K562 (cell line): ENCODE results near the gene MRPL54. TPM values are rescaled to one million over a fixed set of nuclear protein-coding genes. Genes with fewer than 3 reads are reported as not detected.

Source experiments
- ARID3A ChIP-seq: IDR thresholded peaks from 2 replicates; pipeline ENCODE4 v1.6.1; 2012; ENCODE audit warnings: low read depth, low read length, improper control_type of control experiment, borderline replicate concordance
- CCNT2 ChIP-seq: IDR thresholded peaks from 2 replicates; pipeline ENCODE4 v1.6.1; 2011; ENCODE audit warnings: borderline replicate concordance, low read depth, mild to moderate bottlenecking, moderate library complexity, mixed read lengths, low read length; ENCODE audit not compliant: insufficient read length; ENCODE audit errors: extremely low read depth
- EWSR1 ChIP-seq: fragments of 450-650 bp; IDR thresholded peaks from 2 replicates; pipeline ENCODE4 v1.6.1; 2018; ENCODE audit warnings: borderline replicate concordance, mild to moderate bottlenecking, low read depth, moderate library complexity; ENCODE audit not compliant: partially characterized antibody
- ID3 ChIP-seq, 2 experiments: fragments of 250-450 bp in 1 of 2; fragments of 450-650 bp in 1 of 2; sonication (Bioruptor Pico) in 1 of 2; IDR thresholded peaks; 2 replicates each; pipeline versions ENCODE4 v1.6.1 to v1.8.0; 2016 to 2021; ENCODE audit warnings: mild to moderate bottlenecking in 2 of 2, moderate library complexity in 2 of 2, missing compliant biosample characterization in 1 of 2, missing genetic modification characterization in 1 of 2
- MIER1 ChIP-seq: fragments of 450-650 bp; IDR thresholded peaks from 2 replicates; pipeline ENCODE4 v1.6.1; 2016; ENCODE audit warnings: antibody characterized with exemption, mild to moderate bottlenecking, low read depth
- SNRNP70 ChIP-seq: fragments of 200-400 bp; formaldehyde crosslinking; optimal IDR thresholded peaks from 2 replicates; pipeline ENCODE3; 2017; ENCODE audit warnings: low read depth, low read length
- TCF7 ChIP-seq: sonication (generic); IDR thresholded peaks from 2 replicates; pipeline ENCODE4 v1.6.1; 2016; ENCODE audit warnings: antibody characterized with exemption, borderline replicate concordance
- ZFP1 ChIP-seq: fragments of 450-650 bp; formaldehyde crosslinking; IDR thresholded peaks from 2 replicates; pipeline ENCODE4 v1.4.0; 2020; ENCODE audit warnings: mild to moderate bottlenecking, mixed read lengths
- polyA plus RNA-seq, 8 experiments: library from polyadenylated mRNA; depleted of rRNA in 4 of 8; stranded (reverse) in 5 of 8; unstranded in 3 of 8; fragments of >200 nt; fragmentation: Nextera tagmentation in 2 of 8; fragmentation: Illumina TruSeq in 1 of 8; extraction: Ambion mirVana in 2 of 8; extraction: Trizol in 1 of 8; gene quantifications; 2 replicates each; pipeline versions ENCODE4 v1.2.1 to v1.2.3, GENCODE V29; 2011 to 2014; ENCODE audit warnings: inconsistent platforms in 1 of 8, missing spikeins in 1 of 8
- total RNA-seq, 7 experiments: library from RNA; depleted of rRNA in 6 of 7; stranded (reverse); fragments of >200 nt in 6 of 7; fragmentation: Illumina TruSeq in 2 of 7; extraction: Trizol in 2 of 7; gene quantifications; 2 replicates each; pipeline versions ENCODE4 v1.2.1 to v1.2.3, GENCODE V29; 2011 to 2021; ENCODE audit warnings: low replicate concordance in 1 of 7
- TF ChIP-seq, protein P1 (sequence below): fragments of 450-650 bp; formaldehyde crosslinking; IDR thresholded peaks from 2 replicates; pipeline ENCODE4 v1.4.0; 2020; ENCODE audit warnings: mild to moderate bottlenecking, moderate library complexity
- TF ChIP-seq, protein P2 (sequence below): fragments of 250-450 bp; sonication (Bioruptor Pico); IDR thresholded peaks from 2 replicates; pipeline ENCODE4 v1.4.0; 2020
- TF ChIP-seq, protein P3 (sequence below): fragments of 250-450 bp; sonication (Bioruptor Pico); IDR thresholded peaks from 2 replicates; pipeline ENCODE4 v1.4.0; 2020; ENCODE audit warnings: mild to moderate bottlenecking, moderate library complexity

Gene MRPL54
- total and polyA plus RNA-seq, 9 of the 15 experiments (the other 6 are each of a cell fraction or from before 2014, with no cell fraction given): 3.5 to 120 (median 56.9) TPM

DNA sequence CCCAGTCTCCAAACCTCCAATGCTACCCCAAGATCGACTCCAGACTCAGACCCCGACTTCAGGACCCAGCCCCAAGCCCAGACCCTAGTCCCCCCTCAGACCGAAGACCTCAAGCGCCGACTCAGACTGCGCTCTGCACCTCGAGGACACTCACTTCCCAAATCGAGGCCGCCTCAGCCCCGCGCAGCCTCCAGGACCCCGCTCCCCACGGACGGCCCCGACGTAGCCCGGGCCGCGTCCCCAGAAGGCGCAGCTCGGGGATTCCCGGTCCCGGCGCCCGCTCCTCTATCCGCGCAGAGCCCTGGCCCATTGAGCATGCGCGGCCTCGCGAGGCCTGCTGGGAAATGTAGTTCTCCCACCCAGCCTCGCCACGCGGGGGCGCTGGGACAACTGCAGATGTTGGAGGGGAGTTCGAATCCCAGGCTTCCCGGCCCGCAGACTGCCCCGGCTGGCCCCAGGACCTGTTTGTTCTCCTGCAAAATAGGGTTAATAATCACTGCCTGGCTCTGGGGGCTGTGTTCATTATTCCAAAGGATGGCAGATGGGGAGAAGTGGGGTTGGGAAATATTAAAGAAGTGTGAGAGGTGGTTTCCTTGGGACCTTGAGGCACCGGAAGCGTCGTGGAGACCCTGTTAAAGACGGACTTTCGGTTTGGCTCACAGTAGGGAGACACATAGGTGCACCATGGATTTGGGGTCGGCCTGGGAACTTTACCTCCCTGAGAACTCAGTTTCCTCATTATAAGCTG, 926 bp upstream of the MRPL54 start, which contains the start of gene APBA3 (continued):
- TF ChIP-seq, protein P1, sequence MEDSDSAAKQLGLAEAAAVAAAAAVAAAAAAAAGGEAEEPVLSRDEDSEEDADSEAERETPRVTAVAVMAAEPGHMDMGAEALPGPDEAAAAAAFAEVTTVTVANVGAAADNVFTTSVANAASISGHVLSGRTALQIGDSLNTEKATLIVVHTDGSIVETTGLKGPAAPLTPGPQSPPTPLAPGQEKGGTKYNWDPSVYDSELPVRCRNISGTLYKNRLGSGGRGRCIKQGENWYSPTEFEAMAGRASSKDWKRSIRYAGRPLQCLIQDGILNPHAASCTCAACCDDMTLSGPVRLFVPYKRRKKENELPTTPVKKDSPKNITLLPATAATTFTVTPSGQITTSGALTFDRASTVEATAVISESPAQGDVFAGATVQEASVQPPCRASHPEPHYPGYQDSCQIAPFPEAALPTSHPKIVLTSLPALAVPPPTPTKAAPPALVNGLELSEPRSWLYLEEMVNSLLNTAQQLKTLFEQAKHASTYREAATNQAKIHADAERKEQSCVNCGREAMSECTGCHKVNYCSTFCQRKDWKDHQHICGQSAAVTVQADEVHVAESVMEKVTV (CRISPR knock-in tag): no peak
- TF ChIP-seq ARID3A (peak; percentile 76; the same call in 1 of the 2 replicates), ID3 (CRISPR knock-in tag; IDR thresholded peaks at IDR 0.05) (no peak), ID3 (tag; IDR thresholded peaks at IDR 0.05) (peak; percentile 65; the same call in 1 of the 2 replicates), MIER1 (no peak), ZFP1 (CRISPR knock-in tag) (no peak), SNRNP70 (no peak), TCF7 (0 out of 2 replicates have a peak, but pooled peaks have one; percentile 48), EWSR1 (no peak), CCNT2 (no peak)
- TF ChIP-seq, protein P2, sequence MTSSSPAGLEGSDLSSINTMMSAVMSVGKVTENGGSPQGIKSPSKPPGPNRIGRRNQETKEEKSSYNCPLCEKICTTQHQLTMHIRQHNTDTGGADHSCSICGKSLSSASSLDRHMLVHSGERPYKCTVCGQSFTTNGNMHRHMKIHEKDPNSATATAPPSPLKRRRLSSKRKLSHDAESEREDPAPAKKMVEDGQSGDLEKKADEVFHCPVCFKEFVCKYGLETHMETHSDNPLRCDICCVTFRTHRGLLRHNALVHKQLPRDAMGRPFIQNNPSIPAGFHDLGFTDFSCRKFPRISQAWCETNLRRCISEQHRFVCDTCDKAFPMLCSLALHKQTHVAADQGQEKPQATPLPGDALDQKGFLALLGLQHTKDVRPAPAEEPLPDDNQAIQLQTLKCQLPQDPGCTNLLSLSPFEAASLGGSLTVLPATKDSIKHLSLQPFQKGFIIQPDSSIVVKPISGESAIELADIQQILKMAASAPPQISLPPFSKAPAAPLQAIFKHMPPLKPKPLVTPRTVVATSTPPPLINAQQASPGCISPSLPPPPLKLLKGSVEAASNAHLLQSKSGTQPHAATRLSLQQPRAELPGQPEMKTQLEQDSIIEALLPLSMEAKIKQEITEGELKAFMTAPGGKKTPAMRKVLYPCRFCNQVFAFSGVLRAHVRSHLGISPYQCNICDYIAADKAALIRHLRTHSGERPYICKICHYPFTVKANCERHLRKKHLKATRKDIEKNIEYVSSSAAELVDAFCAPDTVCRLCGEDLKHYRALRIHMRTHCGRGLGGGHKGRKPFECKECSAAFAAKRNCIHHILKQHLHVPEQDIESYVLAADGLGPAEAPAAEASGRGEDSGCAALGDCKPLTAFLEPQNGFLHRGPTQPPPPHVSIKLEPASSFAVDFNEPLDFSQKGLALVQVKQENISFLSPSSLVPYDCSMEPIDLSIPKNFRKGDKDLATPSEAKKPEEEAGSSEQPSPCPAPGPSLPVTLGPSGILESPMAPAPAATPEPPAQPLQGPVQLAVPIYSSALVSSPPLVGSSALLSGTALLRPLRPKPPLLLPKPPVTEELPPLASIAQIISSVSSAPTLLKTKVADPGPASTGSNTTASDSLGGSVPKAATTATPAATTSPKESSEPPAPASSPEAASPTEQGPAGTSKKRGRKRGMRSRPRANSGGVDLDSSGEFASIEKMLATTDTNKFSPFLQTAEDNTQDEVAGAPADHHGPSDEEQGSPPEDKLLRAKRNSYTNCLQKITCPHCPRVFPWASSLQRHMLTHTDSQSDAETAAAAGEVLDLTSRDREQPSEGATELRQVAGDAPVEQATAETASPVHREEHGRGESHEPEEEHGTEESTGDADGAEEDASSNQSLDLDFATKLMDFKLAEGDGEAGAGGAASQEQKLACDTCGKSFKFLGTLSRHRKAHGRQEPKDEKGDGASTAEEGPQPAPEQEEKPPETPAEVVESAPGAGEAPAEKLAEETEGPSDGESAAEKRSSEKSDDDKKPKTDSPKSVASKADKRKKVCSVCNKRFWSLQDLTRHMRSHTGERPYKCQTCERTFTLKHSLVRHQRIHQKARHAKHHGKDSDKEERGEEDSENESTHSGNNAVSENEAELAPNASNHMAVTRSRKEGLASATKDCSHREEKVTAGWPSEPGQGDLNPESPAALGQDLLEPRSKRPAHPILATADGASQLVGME (CRISPR knock-in tag): 0 out of 2 replicates have a peak, but pooled peaks have one; percentile 56
- TF ChIP-seq, protein P3, sequence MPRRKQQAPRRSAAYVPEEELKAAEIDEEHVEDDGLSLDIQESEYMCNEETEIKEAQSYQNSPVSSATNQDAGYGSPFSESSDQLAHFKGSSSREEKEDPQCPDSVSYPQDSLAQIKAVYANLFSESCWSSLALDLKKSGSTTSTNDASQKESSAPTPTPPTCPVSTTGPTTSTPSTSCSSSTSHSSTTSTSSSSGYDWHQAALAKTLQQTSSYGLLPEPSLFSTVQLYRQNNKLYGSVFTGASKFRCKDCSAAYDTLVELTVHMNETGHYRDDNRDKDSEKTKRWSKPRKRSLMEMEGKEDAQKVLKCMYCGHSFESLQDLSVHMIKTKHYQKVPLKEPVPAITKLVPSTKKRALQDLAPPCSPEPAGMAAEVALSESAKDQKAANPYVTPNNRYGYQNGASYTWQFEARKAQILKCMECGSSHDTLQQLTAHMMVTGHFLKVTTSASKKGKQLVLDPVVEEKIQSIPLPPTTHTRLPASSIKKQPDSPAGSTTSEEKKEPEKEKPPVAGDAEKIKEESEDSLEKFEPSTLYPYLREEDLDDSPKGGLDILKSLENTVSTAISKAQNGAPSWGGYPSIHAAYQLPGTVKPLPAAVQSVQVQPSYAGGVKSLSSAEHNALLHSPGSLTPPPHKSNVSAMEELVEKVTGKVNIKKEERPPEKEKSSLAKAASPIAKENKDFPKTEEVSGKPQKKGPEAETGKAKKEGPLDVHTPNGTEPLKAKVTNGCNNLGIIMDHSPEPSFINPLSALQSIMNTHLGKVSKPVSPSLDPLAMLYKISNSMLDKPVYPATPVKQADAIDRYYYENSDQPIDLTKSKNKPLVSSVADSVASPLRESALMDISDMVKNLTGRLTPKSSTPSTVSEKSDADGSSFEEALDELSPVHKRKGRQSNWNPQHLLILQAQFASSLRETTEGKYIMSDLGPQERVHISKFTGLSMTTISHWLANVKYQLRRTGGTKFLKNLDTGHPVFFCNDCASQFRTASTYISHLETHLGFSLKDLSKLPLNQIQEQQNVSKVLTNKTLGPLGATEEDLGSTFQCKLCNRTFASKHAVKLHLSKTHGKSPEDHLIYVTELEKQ: 0 out of 2 replicates have a peak, but pooled peaks have one; percentile 17
